H1 (cell line): ENCODE measurements around the gene FAM131A. TPM values are rescaled to one million over a fixed set of nuclear protein-coding genes. Genes with fewer than 3 reads are reported as not detected.

ENCODE experiments used
- CTCF ChIA-PET: fragments of 300-600 bp; sonication (Branson Sonifier 250); formaldehyde crosslinking; loops from one replicate; lab custom pipeline; 2021; ENCODE audit not compliant: partially characterized antibody; lab: Charles Lee
- POLR2A ChIA-PET: fragments of 300-600 bp; sonication (Branson Sonifier 250); formaldehyde crosslinking; loops from one replicate; lab custom pipeline; 2021; ENCODE audit warnings: inconsistent platforms; ENCODE audit not compliant: partially characterized antibody; lab: Charles Lee
- DNase-seq, 2 experiments: peaks; one replicate each; pipeline versions ENCODE4 v3.0.0 to v3.0.0-alpha.2; 2010 to 2022; ENCODE audit warnings: low spot score in 2 of 2, low read depth in 1 of 2, mixed read lengths in 1 of 2
- FAIRE-seq: peaks from 2 replicates; lab custom pipeline; 2011; peaks lifted over from hg19 to GRCh38; lab: Jason Lieb, UNC
- H2AFZ ChIP-seq: 2 replicates; pipeline ENCODE4 v1.8.1; 2012; ENCODE audit warnings: low read length, inconsistent platforms
- H2AK5ac ChIP-seq: 2 replicates; pipeline ENCODE4 v1.6.1; 2013; ENCODE audit warnings: low read depth, low read length
- H2BK120ac ChIP-seq: replicated peaks from 2 replicates; pipeline ENCODE3; 2013; ENCODE audit warnings: low read depth, low read length, inconsistent platforms
- H2BK12ac ChIP-seq: 2 replicates; pipeline ENCODE4 v1.6.1; 2013; ENCODE audit warnings: low read depth, low read length
- H2BK15ac ChIP-seq: 2 replicates; pipeline ENCODE4 v1.6.1; 2013; ENCODE audit warnings: low read length
- H2BK20ac ChIP-seq: 2 replicates; pipeline ENCODE4 v1.6.1; 2013; ENCODE audit warnings: low read length
- H2BK5ac ChIP-seq: 2 replicates; pipeline ENCODE4 v1.6.1; 2013; ENCODE audit warnings: low read depth, low read length
- H3K14ac ChIP-seq: 2 replicates; pipeline ENCODE4 v1.6.1; 2013; ENCODE audit warnings: inconsistent platforms; ENCODE audit not compliant: insufficient read length
- H3K18ac ChIP-seq: 2 replicates; pipeline ENCODE4 v1.6.1; 2013; ENCODE audit warnings: low read length; ENCODE audit errors: extremely low read depth
- H3K23ac ChIP-seq: 2 replicates; pipeline ENCODE4 v1.6.1; 2013; ENCODE audit warnings: inconsistent platforms; ENCODE audit not compliant: insufficient read length
- H3K23me2 ChIP-seq: 2 replicates; pipeline ENCODE4 v1.6.1; 2013; ENCODE audit warnings: low read depth, low read length
- H3K27ac ChIP-seq: 2 replicates; pipeline ENCODE4 v1.6.1; 2011; ENCODE audit warnings: low read depth, low read length, inconsistent platforms
- H3K27me3 ChIP-seq, 4 experiments: replicated peaks in 1 of 4; 1 replicate in 1 of 4; 2 replicates in 3 of 4; pipeline versions ENCODE4 v1.6.1 to v1.8.1; 2011 to 2013; ENCODE audit warnings: low read length in 3 of 4, mild to moderate bottlenecking in 3 of 4, inconsistent platforms in 2 of 4, mixed read lengths in 2 of 4, moderate library complexity in 1 of 4; ENCODE audit not compliant: control insufficient read depth in 3 of 4, insufficient read depth in 3 of 4; ENCODE audit errors: extremely low read depth in 1 of 4
- H3K36me3 ChIP-seq, 4 experiments: 2 replicates each; pipeline versions ENCODE4 v1.6.1 to v1.8.1; 2011 to 2013; ENCODE audit warnings: mild to moderate bottlenecking in 4 of 4, low read length in 3 of 4, moderate library complexity in 2 of 4, control low read depth in 1 of 4, inconsistent platforms in 1 of 4; ENCODE audit not compliant: insufficient read depth in 4 of 4, control insufficient read depth in 2 of 4
- H3K4ac ChIP-seq: replicated peaks from 2 replicates; pipeline ENCODE3; 2013; ENCODE audit warnings: low read length, low read depth, mixed read lengths, inconsistent platforms; ENCODE audit not compliant: insufficient read length
- H3K4me1 ChIP-seq, 4 experiments: replicated peaks in 1 of 4; 1 replicate in 1 of 4; 2 replicates in 3 of 4; pipeline versions ENCODE4 v1.6.1 to v1.8.1; 2011 to 2013; ENCODE audit warnings: low read length in 3 of 4, inconsistent platforms in 2 of 4, mixed read lengths in 1 of 4; ENCODE audit not compliant: insufficient read depth in 4 of 4, control insufficient read depth in 3 of 4
- H3K4me2 ChIP-seq, 2 experiments: 2 replicates each; pipeline versions ENCODE4 v1.6.1 to v1.8.1; 2011 to 2013; ENCODE audit warnings: low read depth in 2 of 2, low read length in 2 of 2, control low read depth in 1 of 2, inconsistent platforms in 1 of 2, mild to moderate bottlenecking in 1 of 2; ENCODE audit not compliant: insufficient read depth in 1 of 2
- H3K4me3 ChIP-seq, 4 experiments: fragments of 200-600, 300-600 bp in 1 of 4; sonication (generic), shearing (Covaris generic), sonication (Bioruptor Twin) in 1 of 4; 2 replicates each; pipeline versions ENCODE4 v1.5.1 to v1.8.1; 2011 to 2016; ENCODE audit warnings: low read length in 4 of 4, low read depth in 3 of 4, control low read depth in 2 of 4, inconsistent platforms in 2 of 4, mild to moderate bottlenecking in 2 of 4, mixed read lengths in 1 of 4, moderate library complexity in 1 of 4; ENCODE audit not compliant: insufficient read depth in 2 of 4; ENCODE audit errors: extremely low read depth in 1 of 4
- H3K56ac ChIP-seq: replicated peaks from 2 replicates; pipeline ENCODE3; 2013; ENCODE audit warnings: low read depth, mild to moderate bottlenecking, mixed read lengths, low read length, inconsistent platforms; ENCODE audit not compliant: insufficient read length
- H3K79me1 ChIP-seq: 2 replicates; pipeline ENCODE4 v1.6.1; 2013; ENCODE audit warnings: low read depth, low read length, control low read depth
- H3K79me2 ChIP-seq, 2 experiments: 2 replicates each; pipeline versions ENCODE4 v1.6.1 to v1.8.1; 2012 to 2013; ENCODE audit warnings: low read length in 2 of 2, mild to moderate bottlenecking in 2 of 2, inconsistent platforms in 1 of 2; ENCODE audit not compliant: insufficient read depth in 2 of 2, control insufficient read depth in 1 of 2
- H3K9ac ChIP-seq, 4 experiments: replicated peaks in 1 of 4; 1 replicate in 1 of 4; 2 replicates in 3 of 4; pipeline versions ENCODE4 v1.6.1 to v1.8.1; 2011 to 2013; ENCODE audit warnings: low read depth in 3 of 4, low read length in 3 of 4, control low read depth in 2 of 4, mild to moderate bottlenecking in 2 of 4, moderate library complexity in 2 of 4, inconsistent platforms in 1 of 4; ENCODE audit errors: extremely low read depth in 1 of 4
- H3K9me3 ChIP-seq, 2 experiments: 2 replicates each; pipeline versions ENCODE4 v1.6.1 to v1.8.1; 2012 to 2013; ENCODE audit warnings: mild to moderate bottlenecking in 2 of 2, moderate library complexity in 2 of 2, control low read depth in 1 of 2, inconsistent platforms in 1 of 2, low read depth in 1 of 2, low read length in 1 of 2, mixed read lengths in 1 of 2; ENCODE audit not compliant: insufficient read depth in 2 of 2
- H4K20me1 ChIP-seq, 2 experiments: replicated peaks in 1 of 2; 2 replicates each; pipeline versions ENCODE3 to v1.8.1; 2011 to 2013; ENCODE audit warnings: inconsistent platforms in 2 of 2, low read length in 2 of 2, mild to moderate bottlenecking in 1 of 2; ENCODE audit not compliant: insufficient read depth in 2 of 2, control insufficient read depth in 1 of 2
- H4K5ac ChIP-seq: 2 replicates; pipeline ENCODE4 v1.6.1; 2013; ENCODE audit warnings: low read length, low read depth, mixed read lengths, inconsistent platforms; ENCODE audit not compliant: insufficient read length
- H4K8ac ChIP-seq: 2 replicates; pipeline ENCODE4 v1.8.0; 2013; ENCODE audit warnings: mild to moderate bottlenecking, moderate library complexity, low read length, inconsistent platforms; ENCODE audit not compliant: insufficient read depth; ENCODE audit errors: extremely low read depth
- H4K91ac ChIP-seq: replicated peaks from 2 replicates; pipeline ENCODE3; 2013; ENCODE audit warnings: low read length, mixed read lengths, inconsistent platforms; ENCODE audit not compliant: insufficient read length
- BACH1 ChIP-seq: IDR thresholded peaks from 2 replicates; pipeline ENCODE4 v1.6.1; 2012; ENCODE audit warnings: low read length, improper control_type of control experiment
- EGR1 ChIP-seq: IDR thresholded peaks from 2 replicates; pipeline ENCODE4 v1.6.1; 2011; ENCODE audit warnings: low read depth, low read length, borderline replicate concordance
- EZH2 ChIP-seq: fragments of 200-600 bp; sonication (generic); IDR thresholded peaks from 2 replicates; pipeline ENCODE4 v1.7.1; 2012; ENCODE audit warnings: low read depth, mild to moderate bottlenecking, moderate library complexity, low read length, inconsistent platforms; ENCODE audit not compliant: severe bottlenecking
- HDAC2 ChIP-seq, 2 experiments: fragments of 300-600 bp in 1 of 2; sonication (generic) in 1 of 2; IDR thresholded peaks; 2 replicates each; pipeline ENCODE4 v1.6.1; 2011 to 2012; ENCODE audit warnings: low read depth in 2 of 2, low read length in 2 of 2, mild to moderate bottlenecking in 2 of 2, moderate library complexity in 2 of 2, borderline replicate concordance in 1 of 2, inconsistent platforms in 1 of 2
- KDM4A ChIP-seq: IDR thresholded peaks from one replicate; pipeline ENCODE4 v1.7.1; 2012; ENCODE audit warnings: low read depth, mild to moderate bottlenecking, moderate library complexity, low read length, inconsistent platforms; ENCODE audit not compliant: severe bottlenecking
- RAD21 ChIP-seq, 2 experiments: IDR thresholded peaks in 1 of 2; conservative IDR thresholded peaks in 1 of 2; 2 replicates each; pipeline ENCODE4 v1.6.1; 2011; ENCODE audit warnings: low read depth in 2 of 2, low read length in 2 of 2, improper control_type of control experiment in 1 of 2, inconsistent platforms in 1 of 2, mild to moderate bottlenecking in 1 of 2, moderate library complexity in 1 of 2
- SAP30 ChIP-seq: fragments of 300-600 bp; sonication (generic); IDR thresholded peaks from 2 replicates; pipeline ENCODE4 v1.7.1; 2012; ENCODE audit warnings: low read length, moderate library complexity, mild to moderate bottlenecking, inconsistent platforms; ENCODE audit not compliant: insufficient read depth, insufficient replicate concordance
- SP1 ChIP-seq: IDR thresholded peaks from 2 replicates; pipeline ENCODE4 v1.6.1; 2011; ENCODE audit warnings: low read depth, low read length
- TBP ChIP-seq: IDR thresholded peaks from 2 replicates; pipeline ENCODE4 v1.6.1; 2011; ENCODE audit warnings: low read depth, low read length, improper control_type of control experiment
- WGBS, 2 experiments: shearing (Covaris generic) in 1 of 2; methylation state at CpG; one replicate each; pipeline versions ENCODE4 v1.1.6 to v1.1.7; 2013 to 2015; ENCODE audit warnings: low lambda C conversion rate in 2 of 2, mixed read lengths in 2 of 2, inconsistent platforms in 1 of 2, low coverage in 1 of 2, missing lambda C conversion rate in 1 of 2; ENCODE audit not compliant: insufficient replicate concordance in 2 of 2, insufficient coverage in 1 of 2, insufficient read length in 1 of 2; ENCODE audit errors: extremely low coverage in 1 of 2, missing lambda C conversion rate in 1 of 2; 5-methylcytosine and 5-hydroxymethylcytosine counted together
- polyA plus RNA-seq, 7 experiments: library from polyadenylated mRNA; depleted of rRNA in 3 of 7; stranded (reverse) in 5 of 7; unstranded in 2 of 7; fragments of >200 nt in 5 of 7; fragments of 200-250 nt in 2 of 7; gene quantifications; 1 replicate in 5 of 7; 2 replicates in 1 of 7; 4 replicates in 1 of 7; pipeline versions ENCODE4 v1.2.1 to v1.2.3, GENCODE V29; 2011 to 2013; ENCODE audit warnings: missing spikeins in 2 of 7, mixed read lengths in 2 of 7
- total RNA-seq: library from RNA; stranded (reverse); fragmentation: NEBNext Ultra II Directional; extraction: Animal tissue kit (Norgen Biotek cat#: 25700); gene quantifications from 2 replicates; pipeline ENCODE4 v1.2.1, GENCODE V29; 2021

Gene FAM131A
- total and polyA plus RNA-seq, 2 of the 8 experiments (the other 6 are each of a cell fraction or from before 2014, with no cell fraction given), result 16.0 to 21.9 TPM

DNA sequence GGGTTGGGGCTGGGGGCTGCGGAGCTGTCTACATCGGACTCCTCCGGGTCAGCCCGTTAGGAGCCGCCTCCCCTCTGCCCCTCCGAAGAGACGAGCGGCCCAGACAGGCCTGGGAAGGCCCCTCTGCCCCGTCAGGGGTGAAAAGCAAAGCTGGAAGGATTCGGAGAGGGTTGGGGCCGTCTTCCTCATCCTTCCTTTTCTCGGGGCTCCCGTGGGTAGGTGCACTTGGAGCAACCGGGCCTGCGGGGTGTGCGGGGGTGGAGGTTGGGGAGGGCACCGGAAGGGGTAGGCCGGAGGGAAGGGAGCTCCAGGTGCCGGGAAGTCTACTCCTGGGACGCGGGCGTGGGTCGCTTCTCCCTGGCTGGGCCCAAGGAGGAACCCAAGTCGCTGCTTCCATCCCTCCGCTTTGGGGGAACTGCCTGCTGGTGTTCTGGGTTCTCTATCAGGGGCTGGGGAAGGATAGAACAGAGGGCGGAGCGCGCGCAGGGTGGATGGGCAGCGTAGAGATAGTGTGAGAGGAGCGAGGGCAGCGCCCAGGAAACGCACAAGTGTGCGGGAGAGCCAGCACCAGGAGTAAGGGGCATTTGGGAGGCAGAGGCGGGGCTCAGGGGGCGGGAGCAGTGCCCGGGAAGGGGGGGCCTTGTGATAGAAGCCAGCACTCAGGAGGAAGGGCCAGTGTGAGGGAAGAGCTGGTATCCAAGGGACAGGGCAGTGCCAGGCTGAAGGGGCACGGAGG is 24.7 kb downstream of the FAM131A start:
- peak overlapping the region; percentile 3 for H4K91ac ChIP-seq
- H3K56ac ChIP-seq, result peak overlapping the region; percentile 51
- H3K4ac ChIP-seq, result peak overlapping the region; percentile 78
- H3K79me2 ChIP-seq, result peaks cover 0 to 15% of the 10 kb centered on the region in 2 experiments; a peak in 2 of 4 replicates
- WGBS, 2 experiments, result 2% methylated on average over 30 of the region's 38 CpGs; no CpG with 5 or more reads in 1 of the 2 experiments
- peak overlapping the region; percentile 92 for H3K27ac ChIP-seq
- peaks cover 22% of the 10 kb centered on the region for H3K23me2 ChIP-seq
- H2BK20ac ChIP-seq, result no peak overlapping the region
- no peak overlapping the region for H3K14ac ChIP-seq
- H3K9me3 ChIP-seq, result no peaks in the 10 kb centered on the region
- H3K27me3 ChIP-seq, result peaks cover 0 to 8% (median 3%) of the 10 kb centered on the region in 4 experiments; a peak in 3 of 7 replicates
- H2BK120ac ChIP-seq, result no peak overlapping the region
- peak overlapping the region; percentile 17 for H3K18ac ChIP-seq
- no peak overlapping the region; the same call in 1 of the 2 replicates for H2AK5ac ChIP-seq
- peak in 1 of 2 experiments; percentile 70 for DNase-seq
- H2BK15ac ChIP-seq, result 0 out of 2 replicates have a peak overlapping the region, but pooled peaks have one; percentile 46
- peaks cover 3 to 18% (median 12%) of the 10 kb centered on the region in 4 experiments for H3K4me1 ChIP-seq
- H3K79me1 ChIP-seq, result 0 out of 2 replicates have a peak, but pooled peaks cover 3% of the 10 kb centered on the region
- peak overlapping the region; percentile 60; the same call in 1 of the 2 replicates for H2BK12ac ChIP-seq
- peaks cover 3 to 30% (median 21%) of the 10 kb centered on the region in 4 experiments; a peak in 7 of 8 replicates for H3K36me3 ChIP-seq
- H3K4me2 ChIP-seq, result peak overlapping the region; percentile 94 to 98
- CTCF ChIA-PET, result interaction anchor here (0.7 to 7.1 kb wide), 8 partner anchors 8 to 467 kb away, joined by 3 to 47 read pairs (median 4); no protein-coding TSS in a partner anchor
- peak overlapping the region; percentile 97; the same call in 1 of the 2 replicates for H4K8ac ChIP-seq
- H4K5ac ChIP-seq, result peak overlapping the region; percentile 85
- POLR2A ChIA-PET, result interaction anchor here (0.6 to 5.2 kb wide), 19 partner anchors 10 to 376 kb away, joined by 3 to 32 read pairs (median 4); partner anchors contain the start of gene FAM131A
- no peak for FAIRE-seq
- peak overlapping the region in 3 of 4 experiments; percentile 70 to 92 (median 74); a peak in 6 of 7 replicates for H3K9ac ChIP-seq
- peak overlapping the region; percentile 88 for H2BK5ac ChIP-seq
- H3K4me3 ChIP-seq, result peak overlapping the region; percentile 77 to 88 (median 80)
- no peak overlapping the region for H2AFZ ChIP-seq
- peaks cover 8 to 12% of the 10 kb centered on the region in 2 experiments for H4K20me1 ChIP-seq
- no peak overlapping the region for H3K23ac ChIP-seq
- TF ChIP-seq EGR1 (peak; percentile 56), SP1 (no peak), TBP (no peak), BACH1 (no peak), EZH2 (no peak), RAD21 (IDR thresholded peaks at IDR 0.05 in 1 of 2, conservative IDR thresholded peaks at IDR 0.05 in 1 of 2; ENCODE audit: low read depth in 2 of 2, low read length in 2 of 2) (no peak), HDAC2 (IDR thresholded peaks at IDR 0.05; ENCODE audit: borderline replicate concordance in 1 of 2, low read depth in 2 of 2, low read length in 2 of 2) (0 out of 4 replicates have a peak, but pooled peaks of 1 of the 2 experiments have one; percentile 25), KDM4A (peak; percentile 35), SAP30 (peak; percentile 14)
